HepG2 (cell line): ENCODE data around the gene HELZ. TPM values are rescaled to one million over a fixed set of nuclear protein-coding genes. Genes with fewer than 3 reads are reported as not detected.

Experiments used
- BCL6 ChIP-seq: IDR thresholded peaks from 2 replicates; pipeline ENCODE4 v1.6.1; 2016; ENCODE audit warnings: missing genetic modification reagents, missing compliant biosample characterization
- CBX5 ChIP-seq: sonication (generic); formaldehyde crosslinking; IDR thresholded peaks from 2 replicates; pipeline ENCODE4 v1.4.0; 2020; ENCODE audit warnings: missing genetic modification reagents, borderline replicate concordance
- DBP ChIP-seq: sonication (generic); formaldehyde crosslinking; IDR thresholded peaks from 2 replicates; pipeline ENCODE4 v1.4.0; 2020; ENCODE audit warnings: missing genetic modification reagents; ENCODE audit errors: not compliant biosample characterization
- E2F1 ChIP-seq: sonication (generic); formaldehyde crosslinking; IDR thresholded peaks from 2 replicates; pipeline ENCODE4 v1.5.0; 2020; ENCODE audit warnings: missing genetic modification reagents
- E2F2 ChIP-seq: sonication (generic); formaldehyde crosslinking; IDR thresholded peaks from 2 replicates; pipeline ENCODE4 v1.4.0; 2020; ENCODE audit warnings: missing genetic modification reagents, borderline replicate concordance
- GPN1 ChIP-seq: sonication (generic); formaldehyde crosslinking; IDR thresholded peaks from 2 replicates; pipeline ENCODE4 v1.5.1; 2020; ENCODE audit warnings: missing genetic modification reagents, borderline replicate concordance
- GTF2F1 ChIP-seq: fragments of 150-350 bp; IDR thresholded peaks from 2 replicates; pipeline ENCODE4 v1.6.1; 2014; ENCODE audit warnings: low read length
- PRDM10 ChIP-seq: sonication (generic); formaldehyde crosslinking; IDR thresholded peaks from 2 replicates; pipeline ENCODE4 v1.4.0; 2020; ENCODE audit warnings: low read depth, missing genetic modification reagents
- SIN3B ChIP-seq: fragments of 150-350 bp; IDR thresholded peaks from 2 replicates; pipeline ENCODE4 v1.6.1; 2014; ENCODE audit warnings: low read length
- SRSF9 ChIP-seq: fragments of 200-400 bp; formaldehyde crosslinking; IDR thresholded peaks from 2 replicates; pipeline ENCODE4 v1.6.1; 2018; ENCODE audit warnings: borderline replicate concordance, mild to moderate bottlenecking, low read depth, low read length; ENCODE audit not compliant: insufficient read depth, poor library complexity, severe bottlenecking
- SSRP1 ChIP-seq: IDR thresholded peaks from 2 replicates; pipeline ENCODE4 v1.6.1; 2016; ENCODE audit warnings: control low read depth
- TFAP4 ChIP-seq: sonication (generic); IDR thresholded peaks from 2 replicates; pipeline ENCODE4 v1.6.1; 2016; ENCODE audit warnings: low read depth, borderline replicate concordance
- U2AF2 ChIP-seq: fragments of 200-400 bp; formaldehyde crosslinking; IDR thresholded peaks from 2 replicates; pipeline ENCODE4 v1.6.1; 2017; ENCODE audit warnings: low read depth, mild to moderate bottlenecking, low read length
- ZBTB42 ChIP-seq: sonication (generic); formaldehyde crosslinking; IDR thresholded peaks from 2 replicates; pipeline ENCODE4 v1.5.0; 2020; ENCODE audit warnings: mild to moderate bottlenecking, missing genetic modification reagents
- ZEB1 ChIP-seq: IDR thresholded peaks from 2 replicates; pipeline ENCODE4 v1.6.1; 2012; ENCODE audit warnings: mild to moderate bottlenecking, low read depth, inconsistent platforms; ENCODE audit not compliant: insufficient replicate concordance
- ZFP36L2 ChIP-seq: sonication (generic); formaldehyde crosslinking; IDR thresholded peaks from 2 replicates; pipeline ENCODE4 v1.4.0; 2020; ENCODE audit warnings: missing genetic modification reagents
- ZNF7 ChIP-seq: IDR thresholded peaks from 2 replicates; pipeline ENCODE4 v1.6.1; 2016; ENCODE audit warnings: missing biosample characterization, missing genetic modification reagents
- ZUFSP ChIP-seq: sonication (generic); formaldehyde crosslinking; IDR thresholded peaks from 2 replicates; pipeline ENCODE4 v1.9.0; 2021; ENCODE audit warnings: missing genetic modification reagents, mild to moderate bottlenecking, borderline replicate concordance
- polyA plus RNA-seq, 8 experiments: library from polyadenylated mRNA; depleted of rRNA in 3 of 8; stranded (reverse) in 7 of 8; unstranded in 1 of 8; fragments of >200 nt; fragmentation: Illumina TruSeq in 4 of 8; extraction: Trizol in 4 of 8; gene quantifications; 2 replicates each; pipeline versions ENCODE4 v1.2.1 to v1.2.3, GENCODE V29; 2011 to 2016; ENCODE audit warnings: low read depth in 4 of 8, missing spikeins in 1 of 8, mixed read lengths in 1 of 8; ENCODE audit not compliant: insufficient read depth in 1 of 8
- total RNA-seq, 5 experiments: library from RNA; depleted of rRNA; stranded (reverse); fragments of >200 nt; fragmentation: Illumina TruSeq; extraction: Trizol; gene quantifications; 2 replicates each; pipeline ENCODE4 v1.2.3, GENCODE V29; 2016; ENCODE audit warnings: low read depth in 1 of 5

The HELZ gene
- total and polyA plus RNA-seq, 2 of the 13 experiments (the other 11 are each of a cell fraction or from before 2014, with no cell fraction given), result 35.3 to 52.4 TPM

GRCh38 chr17:67246653-67247415 lies 1.8 kb upstream of the HELZ start (continued):
- TF ChIP-seq CBX5 (CRISPR knock-in tag), result 0 out of 2 replicates have a peak, but pooled peaks have one; percentile 8
- no peak for TF ChIP-seq SIN3B
- no peak for TF ChIP-seq ZUFSP (CRISPR knock-in tag)
- TF ChIP-seq GTF2F1, result no peak
- TF ChIP-seq E2F2 (CRISPR knock-in tag), result no peak
- TF ChIP-seq BCL6 (CRISPR knock-in tag), result peak; percentile 72
- no peak for TF ChIP-seq SSRP1 (CRISPR knock-in tag)
- TF ChIP-seq TFAP4, result peak; percentile 27; the same call in 1 of the 2 replicates
- peak; percentile 62 for TF ChIP-seq E2F1 (CRISPR knock-in tag)
- no peak for TF ChIP-seq ZFP36L2 (CRISPR knock-in tag)
- no peak for TF ChIP-seq ZBTB42 (CRISPR knock-in tag)
- 0 out of 2 replicates have a peak, but pooled peaks have one; percentile 29 for TF ChIP-seq ZNF7 (CRISPR knock-in tag)
- no peak for TF ChIP-seq GPN1
- TF ChIP-seq PRDM10 (CRISPR knock-in tag), result peak; percentile 61; the same call in 1 of the 2 replicates
- TF ChIP-seq DBP (CRISPR knock-in tag), result no peak
- no peak for TF ChIP-seq SRSF9
- TF ChIP-seq U2AF2, result no peak
- TF ChIP-seq ZEB1, result no peak
